Measurements from ENCODE around the gene INSIG1. TPM values are rescaled to one million over a fixed set of nuclear protein-coding genes. Genes with fewer than 3 reads are reported as not detected.

Gene INSIG1
- total RNA-seq, 1 experiment from 2014 or later = 103 TPM

GRCh38 chr7:155343661-155344121, 46.0 kb downstream of the INSIG1 start:
- H4K20me1 ChIP-seq (ENCODE audit: insufficient read depth) = no peaks in the 10 kb centered on the region
- peaks cover 4% of the 10 kb centered on the region; the same call in 1 of the 2 replicates for H3F3A ChIP-seq (ENCODE audit: insufficient read depth, low read depth)
- ChIA-PET CTCF (no interaction called here), POLR2A (ENCODE audit: unreplicated experiment) (no interaction called here)
- no TSS peak for BruUV-seq (replicated peaks)
- H3K27me3 ChIP-seq (ENCODE audit: insufficient read depth, low read depth) = peaks cover 50% of the 10 kb centered on the region
- TF ChIP-seq CTCF (conservative IDR thresholded peaks at IDR 0.05) (no peak), EZH2 (IDR thresholded peaks at IDR 0.05; ENCODE audit: low read depth) (no peak)
- H3K4me2 ChIP-seq = no peak overlapping the region
- DNase-seq = no peak
- H3K9me3 ChIP-seq (ENCODE audit: insufficient read depth, low read depth) = no peaks in the 10 kb centered on the region
- H3K9me2 ChIP-seq (ENCODE audit: insufficient read depth) = no peaks in the 10 kb centered on the region
- no peak overlapping the region for H3K27ac ChIP-seq
- H3K79me2 ChIP-seq (ENCODE audit: low read depth) = no peaks in the 10 kb centered on the region
- no peak overlapping the region for H2AFZ ChIP-seq
- H3K4me3 ChIP-seq = no peak overlapping the region
- intact Hi-C loops (cut with micrococcal nuclease; ENCODE audit: unreplicated experiment) = loop anchor here (2.0 kb wide), 1 partner anchor 341 kb away; the partner anchor contains the start of gene PAXIP1
- no peaks in the 10 kb centered on the region for H3K36me3 ChIP-seq (ENCODE audit: low read depth)
- H3K4me1 ChIP-seq (replicated peaks; ENCODE audit: insufficient read depth) = peaks cover 4% of the 10 kb centered on the region

GRCh38 chr7:155344270-155344617, 46.6 kb downstream of the INSIG1 start:
- no peak overlapping the region for H3K4me2 ChIP-seq
- H3K9me3 ChIP-seq (ENCODE audit: insufficient read depth, low read depth) = no peaks in the 10 kb centered on the region
- H3K4me1 ChIP-seq (replicated peaks; ENCODE audit: insufficient read depth) = peaks cover 4% of the 10 kb centered on the region
- H3K79me2 ChIP-seq (ENCODE audit: low read depth) = no peaks in the 10 kb centered on the region
- no peak for DNase-seq
- CTCF ChIA-PET = interaction anchor here (0.6 to 1.2 kb wide), 3 partner anchors 45 to 155 kb away, joined by 3 to 15 read pairs (median 6); no protein-coding TSS in a partner anchor
- no peaks in the 10 kb centered on the region for H4K20me1 ChIP-seq (ENCODE audit: insufficient read depth)
- H3F3A ChIP-seq (ENCODE audit: insufficient read depth, low read depth) = peaks cover 4% of the 10 kb centered on the region; the same call in 1 of the 2 replicates
- POLR2A ChIA-PET (ENCODE audit: unreplicated experiment) = interaction anchor here (0.5 kb wide), 1 partner anchor 399 kb away, joined by 3 read pairs; no protein-coding TSS in a partner anchor
- no TSS peak for BruUV-seq (replicated peaks)
- intact Hi-C loops (cut with micrococcal nuclease; ENCODE audit: unreplicated experiment) = loop anchor here (2.0 kb wide), 1 partner anchor 341 kb away; the partner anchor contains the start of gene PAXIP1
- no peak overlapping the region; the same call in 1 of the 2 replicates for H3K4me3 ChIP-seq
- no peak overlapping the region for H2AFZ ChIP-seq
- TF ChIP-seq CTCF (conservative IDR thresholded peaks at IDR 0.05) (no peak), EZH2 (IDR thresholded peaks at IDR 0.05; ENCODE audit: low read depth) (no peak)
- H3K36me3 ChIP-seq (ENCODE audit: low read depth) = no peaks in the 10 kb centered on the region
- peaks cover 50% of the 10 kb centered on the region for H3K27me3 ChIP-seq (ENCODE audit: insufficient read depth, low read depth)
- no peak overlapping the region for H3K27ac ChIP-seq
- no peaks in the 10 kb centered on the region for H3K9me2 ChIP-seq (ENCODE audit: insufficient read depth)

- Histone ChIP-seq H3K36me3 (ENCODE audit: low read depth) (no peaks in the 10 kb centered on the region), H3K9me2 (ENCODE audit: insufficient read depth) (no peaks in the 10 kb centered on the region), H2AFZ (peak overlapping the region; percentile 75; the same call in 1 of the 2 replicates), H3K4me2 (peak overlapping the region; percentile 81), H4K20me1 (ENCODE audit: insufficient read depth) (no peaks in the 10 kb centered on the region), H3K27ac (no peak overlapping the region), H3F3A (ENCODE audit: insufficient read depth, low read depth) (peaks cover 4% of the 10 kb centered on the region; the same call in 1 of the 2 replicates), H3K79me2 (ENCODE audit: low read depth) (no peaks in the 10 kb centered on the region), H3K9me3 (ENCODE audit: insufficient read depth, low read depth) (no peaks in the 10 kb centered on the region), H3K4me1 (replicated peaks; ENCODE audit: insufficient read depth) (peaks cover 4% of the 10 kb centered on the region), H3K4me3 (peak overlapping the region; percentile 37), H3K27me3 (ENCODE audit: insufficient read depth, low read depth) (peaks cover 50% of the 10 kb centered on the region)
- intact Hi-C loops (cut with micrococcal nuclease; ENCODE audit: unreplicated experiment) = loop anchor here (1.0 to 2.0 kb wide), 4 partner anchors 111 to 418 kb away; partner anchors contain the start of gene PAXIP1
- ChIA-PET CTCF (interaction anchor here (0.6 to 1.2 kb wide), 11 partner anchors 37 to 454 kb away, joined by 3 to 18 read pairs (median 6); no protein-coding TSS in a partner anchor), POLR2A (ENCODE audit: unreplicated experiment) (interaction anchor here (0.5 kb wide), 1 partner anchor 400 kb away, joined by 3 read pairs; no protein-coding TSS in a partner anchor)
- TF ChIP-seq EZH2 (IDR thresholded peaks at IDR 0.05; ENCODE audit: low read depth) (no peak), CTCF (conservative IDR thresholded peaks at IDR 0.05) (peak; percentile 89)
- no TSS peak for BruUV-seq (replicated peaks)
- peak; percentile 66 to 84 for DNase-seq
These were observed 47.1 kb downstream of the INSIG1 start for GRCh38 chr7:155344618-155345433.

Data from PC-9 (cell line).